ENCODE measurements around the gene SH3YL1.

DNA sequence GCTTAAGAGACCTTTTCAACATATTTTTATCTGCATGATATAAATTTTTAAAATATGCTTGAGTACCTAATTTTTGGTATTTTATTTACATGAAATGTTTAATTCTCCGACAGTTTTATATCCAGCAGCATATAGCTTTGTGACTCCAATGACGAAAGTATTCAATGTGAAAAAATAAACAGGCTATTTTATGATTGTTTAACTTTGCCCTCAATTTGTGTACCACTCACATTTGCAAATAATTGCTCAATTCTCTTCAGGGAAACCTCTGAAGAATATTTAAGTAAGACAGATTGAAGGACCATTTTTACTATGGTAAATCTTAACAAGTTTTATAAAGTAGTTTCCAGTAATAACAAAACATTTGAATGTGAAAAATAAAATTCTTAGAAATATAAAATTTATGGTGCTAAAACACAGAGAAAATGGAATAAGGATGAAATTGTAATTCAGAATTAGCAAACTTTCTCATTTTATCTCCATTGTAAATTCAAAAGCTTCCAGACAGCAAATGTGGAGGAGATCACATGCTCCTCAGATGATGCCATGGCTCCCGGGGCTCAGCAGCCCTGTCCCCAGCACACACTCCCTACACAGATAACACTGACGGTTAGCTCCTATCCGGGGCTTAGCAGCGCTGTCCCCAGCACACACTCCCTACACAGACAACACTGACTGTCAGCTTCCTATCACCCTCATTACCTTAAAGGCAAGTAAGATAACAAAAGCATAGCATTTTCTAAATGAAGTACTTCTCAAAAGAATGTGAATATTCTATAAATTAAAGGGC is 39.7 kb downstream of the SH3YL1 start:
- TF ChIP-seq, protein P1, sequence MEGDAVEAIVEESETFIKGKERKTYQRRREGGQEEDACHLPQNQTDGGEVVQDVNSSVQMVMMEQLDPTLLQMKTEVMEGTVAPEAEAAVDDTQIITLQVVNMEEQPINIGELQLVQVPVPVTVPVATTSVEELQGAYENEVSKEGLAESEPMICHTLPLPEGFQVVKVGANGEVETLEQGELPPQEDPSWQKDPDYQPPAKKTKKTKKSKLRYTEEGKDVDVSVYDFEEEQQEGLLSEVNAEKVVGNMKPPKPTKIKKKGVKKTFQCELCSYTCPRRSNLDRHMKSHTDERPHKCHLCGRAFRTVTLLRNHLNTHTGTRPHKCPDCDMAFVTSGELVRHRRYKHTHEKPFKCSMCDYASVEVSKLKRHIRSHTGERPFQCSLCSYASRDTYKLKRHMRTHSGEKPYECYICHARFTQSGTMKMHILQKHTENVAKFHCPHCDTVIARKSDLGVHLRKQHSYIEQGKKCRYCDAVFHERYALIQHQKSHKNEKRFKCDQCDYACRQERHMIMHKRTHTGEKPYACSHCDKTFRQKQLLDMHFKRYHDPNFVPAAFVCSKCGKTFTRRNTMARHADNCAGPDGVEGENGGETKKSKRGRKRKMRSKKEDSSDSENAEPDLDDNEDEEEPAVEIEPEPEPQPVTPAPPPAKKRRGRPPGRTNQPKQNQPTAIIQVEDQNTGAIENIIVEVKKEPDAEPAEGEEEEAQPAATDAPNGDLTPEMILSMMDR (conservative IDR thresholded peaks at IDR 0.05; ENCODE audit: low read depth, low read length): no peak
- TF ChIP-seq EZH2 (IDR thresholded peaks at IDR 0.05; ENCODE audit: borderline replicate concordance, low read depth, low read length, poor library complexity, severe bottlenecking): no peak

All from A673 (cell line).